GM03348 (cell line): ENCODE results near the gene HERC2.
"Not testable (repeated sequence)": the region's sequence is repeated elsewhere in the genome, so short reads cannot be mapped to it uniquely, and the experiment has no call there.

Experiments used
- DNase-seq: peaks from one replicate; pipeline ENCODE4 v3.0.0; 2012; ENCODE audit warnings: low spot score

The HERC2 gene

DNA sequence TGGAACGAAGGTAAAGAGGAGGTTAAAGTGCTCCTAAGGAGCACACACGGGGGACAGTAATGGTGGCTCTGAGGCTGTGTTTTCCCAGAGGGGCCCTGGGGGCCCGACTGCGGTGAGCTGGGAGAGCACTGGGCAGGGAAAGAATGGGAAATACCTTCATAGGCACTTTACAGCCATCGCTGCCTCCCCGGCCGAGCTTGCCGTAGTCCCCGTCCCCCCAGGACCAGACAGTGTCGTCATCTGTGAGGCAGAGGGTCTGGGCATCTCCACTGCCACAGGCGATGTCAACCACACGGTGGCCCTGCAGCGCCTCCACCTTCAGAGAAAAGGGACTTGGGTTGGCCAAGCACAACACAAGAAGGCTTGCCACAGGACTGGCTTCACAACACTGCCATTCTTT lies 190.0 kb downstream of the HERC2 start:
- DNase-seq: no peak

DNA sequence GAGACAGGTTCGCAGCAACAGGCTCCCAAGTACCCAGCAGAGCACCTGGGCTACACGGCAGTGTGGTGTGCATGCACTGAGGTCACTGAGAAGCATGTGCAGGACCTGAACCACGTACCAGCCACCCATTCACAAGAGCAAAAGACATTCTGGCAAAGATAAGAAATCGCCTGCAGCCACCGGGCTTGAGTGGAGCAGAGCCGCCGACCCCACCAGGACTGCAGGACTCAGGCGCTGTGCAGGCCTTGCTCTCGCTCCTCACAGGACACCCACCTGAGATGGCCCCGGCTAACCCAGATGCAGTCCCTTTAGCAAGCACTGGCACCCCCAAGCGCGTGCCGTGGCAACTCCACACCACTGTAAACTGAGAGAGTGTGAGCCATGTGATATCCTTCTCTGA lies 190.6 kb downstream of the HERC2 start:
- DNase-seq: no peak

DNA sequence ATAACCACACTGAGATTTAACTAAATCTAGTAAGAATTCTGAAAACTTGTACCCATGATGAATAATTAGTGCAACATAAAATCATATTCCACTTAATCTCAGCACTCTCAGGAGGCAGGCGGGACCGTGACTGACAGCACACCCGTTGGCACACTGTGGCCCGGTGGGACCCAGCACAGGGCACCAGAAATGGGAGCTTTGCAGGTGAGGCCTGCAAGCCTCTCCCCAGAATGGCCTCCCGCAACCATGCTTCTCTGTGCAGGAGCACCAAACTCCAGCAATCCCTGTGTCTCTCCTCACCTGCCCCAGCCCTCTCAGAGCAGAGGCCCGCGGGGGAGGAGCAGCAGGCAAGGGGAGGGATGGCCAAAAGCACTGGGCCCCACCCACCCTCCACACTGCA lies 191.3 kb downstream of the HERC2 start:
- DNase-seq: no peak

DNA sequence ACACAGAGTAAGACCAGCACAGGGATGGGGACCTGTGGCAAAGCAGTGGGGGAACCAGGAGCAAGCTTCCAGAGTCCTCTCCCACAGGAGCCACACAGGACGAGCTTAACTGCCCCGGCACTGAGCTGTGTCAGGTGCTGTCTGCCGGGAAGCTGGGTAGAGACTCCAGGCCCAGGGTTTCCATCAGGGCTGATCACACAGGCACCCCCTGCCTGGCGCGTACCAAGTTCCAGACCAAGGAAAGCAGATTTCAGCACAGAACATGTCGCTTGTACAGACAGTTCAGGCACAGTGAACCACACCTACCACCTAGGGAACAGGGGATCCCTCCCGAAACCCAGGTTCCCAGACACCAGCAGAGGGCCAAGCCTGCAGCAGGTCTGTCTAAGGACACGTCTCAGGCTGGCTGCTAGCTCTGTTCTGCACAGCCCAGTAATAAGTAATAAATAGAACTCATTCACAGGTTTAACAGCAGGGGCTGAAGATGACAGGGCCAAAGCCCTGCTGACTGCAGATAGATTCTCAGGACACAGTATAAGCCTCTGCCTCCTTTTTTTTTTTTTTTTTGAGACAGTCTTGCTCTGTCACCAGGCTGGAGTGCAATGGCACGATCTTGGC lies 192.6 kb downstream of the HERC2 start:
- no peak for DNase-seq

DNA sequence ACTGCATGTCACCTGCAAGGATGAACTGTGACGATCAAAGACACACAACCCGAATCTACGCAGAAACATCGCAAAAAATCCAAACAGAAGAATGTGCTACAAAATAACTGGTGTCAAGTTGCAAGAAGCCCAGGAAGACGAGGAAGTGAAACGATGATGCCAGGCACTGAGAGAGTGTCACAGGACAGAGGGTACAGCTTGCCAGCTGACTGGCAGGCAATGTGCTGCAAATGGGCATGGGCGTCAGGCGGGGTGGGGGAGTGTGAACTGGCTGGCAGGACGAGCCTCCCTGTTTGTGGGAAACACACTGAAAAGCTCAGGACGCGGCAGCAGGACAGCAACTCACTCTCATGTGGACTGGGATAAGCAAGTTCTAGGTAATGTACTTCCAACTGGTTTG lies 193.9 kb downstream of the HERC2 start:
- DNase-seq: no peak

DNA sequence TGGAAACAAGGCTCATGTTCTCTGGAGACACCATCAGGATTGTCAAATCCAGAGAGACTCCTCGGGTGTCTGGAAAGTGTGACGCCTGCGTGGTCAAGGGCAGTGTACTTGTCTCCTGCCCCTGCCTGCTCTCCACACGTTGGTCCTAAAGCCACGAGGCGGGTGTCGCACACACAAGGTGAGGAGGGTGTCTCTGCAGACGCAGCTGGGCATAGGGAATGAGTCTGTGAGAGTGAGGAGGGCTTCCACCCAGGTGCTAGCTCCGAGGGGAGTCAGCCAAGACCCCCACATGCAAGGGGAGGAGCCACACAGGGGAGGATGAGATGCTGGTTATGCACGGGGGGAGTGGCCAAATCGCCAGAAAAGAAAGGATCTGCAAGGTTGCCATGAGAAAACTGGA lies 194.9 kb downstream of the HERC2 start:
- no peak for DNase-seq

DNA sequence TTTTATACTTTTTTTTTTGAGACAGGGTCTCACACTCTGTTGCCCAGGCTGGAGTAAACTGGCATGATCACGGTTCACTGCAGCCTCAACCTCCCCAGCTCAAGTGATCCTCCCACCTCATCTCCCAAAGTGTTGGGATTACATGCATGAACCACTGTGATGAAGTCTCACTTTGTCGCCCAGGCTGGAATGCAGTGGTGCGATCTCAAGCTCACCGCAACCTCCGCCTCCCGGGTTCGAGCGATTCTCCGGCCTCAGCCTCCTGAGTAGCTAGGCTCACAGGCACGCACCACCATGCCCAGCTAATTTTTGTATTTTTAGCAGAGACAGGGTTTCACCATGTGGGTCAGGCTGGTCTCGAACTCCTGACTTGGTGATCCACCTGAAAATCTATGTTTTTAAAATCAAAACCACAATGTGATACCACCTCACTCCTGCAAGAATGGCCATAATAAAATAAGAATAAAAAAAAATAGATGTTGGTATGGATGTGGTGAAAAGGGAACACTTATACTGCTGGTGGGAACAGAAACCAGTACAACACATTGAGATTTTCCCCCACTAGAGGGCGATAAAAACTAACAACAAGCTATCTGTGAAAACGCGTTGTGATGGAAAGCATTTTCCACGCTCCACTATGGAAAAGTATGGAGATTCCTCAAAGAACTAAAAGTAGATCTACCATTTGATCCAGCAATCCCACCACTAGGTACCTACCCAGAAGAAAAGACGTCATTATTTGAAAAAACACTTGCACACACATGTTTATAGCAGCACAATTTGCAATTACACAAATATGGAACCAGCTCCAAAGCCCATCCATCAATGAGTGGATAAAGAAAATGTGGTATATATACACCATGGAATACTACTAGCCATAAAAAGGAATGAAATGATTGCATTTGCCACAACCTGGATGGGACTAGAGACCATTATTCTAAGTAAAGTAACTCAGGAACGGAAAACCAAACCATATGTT lies 196.0 kb downstream of the HERC2 start:
- peak; percentile 62 for DNase-seq

DNA sequence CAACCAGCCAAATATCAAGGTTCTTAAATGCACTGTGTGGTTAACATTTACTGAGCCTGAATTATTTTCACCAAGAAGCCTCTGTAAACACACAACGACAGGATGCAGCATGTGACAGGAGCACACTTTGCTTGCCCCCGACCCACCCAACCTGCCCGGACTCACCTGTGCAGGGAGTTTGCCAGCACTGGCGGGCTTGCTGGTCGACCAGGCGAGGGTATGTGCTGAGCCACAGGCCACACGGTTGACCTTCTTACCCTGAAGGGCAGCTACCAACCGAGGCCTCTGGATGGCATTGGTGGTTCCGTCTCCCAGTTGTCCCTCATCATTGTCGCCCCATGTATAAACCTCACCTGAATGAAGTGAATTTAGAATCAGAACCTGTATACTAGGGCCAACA lies 197.1 kb downstream of the HERC2 start:
- DNase-seq: no peak

DNA sequence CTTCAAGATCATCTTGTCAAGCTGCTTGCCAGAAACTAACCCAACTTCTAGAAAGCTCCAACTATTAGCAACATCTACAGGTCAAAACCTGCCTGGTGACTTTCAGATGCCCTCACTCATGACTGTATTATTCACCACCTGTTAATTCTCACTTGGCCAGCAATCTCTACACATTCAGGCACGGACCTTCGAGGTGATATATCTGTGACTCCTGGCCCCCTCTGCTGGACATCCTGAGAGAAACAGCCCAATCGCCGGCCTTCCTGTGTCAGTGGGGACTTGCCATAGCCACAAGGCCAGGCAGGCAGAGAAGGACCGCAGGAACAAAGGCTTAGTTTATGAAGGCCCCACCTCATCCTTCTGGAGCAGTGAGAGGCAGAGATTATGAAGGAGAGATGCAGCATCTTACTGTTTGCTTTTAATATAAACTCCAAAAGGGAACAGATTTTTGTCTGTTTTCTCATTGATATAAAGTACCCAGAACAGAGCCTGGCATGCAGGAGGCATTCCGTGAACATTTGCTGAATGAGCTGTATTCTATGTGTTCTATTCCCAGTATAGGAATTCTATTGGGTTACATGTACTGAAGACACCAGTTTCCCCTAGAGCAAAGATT lies 198.5 kb downstream of the HERC2 start:
- DNase-seq: peak; percentile 86

DNA sequence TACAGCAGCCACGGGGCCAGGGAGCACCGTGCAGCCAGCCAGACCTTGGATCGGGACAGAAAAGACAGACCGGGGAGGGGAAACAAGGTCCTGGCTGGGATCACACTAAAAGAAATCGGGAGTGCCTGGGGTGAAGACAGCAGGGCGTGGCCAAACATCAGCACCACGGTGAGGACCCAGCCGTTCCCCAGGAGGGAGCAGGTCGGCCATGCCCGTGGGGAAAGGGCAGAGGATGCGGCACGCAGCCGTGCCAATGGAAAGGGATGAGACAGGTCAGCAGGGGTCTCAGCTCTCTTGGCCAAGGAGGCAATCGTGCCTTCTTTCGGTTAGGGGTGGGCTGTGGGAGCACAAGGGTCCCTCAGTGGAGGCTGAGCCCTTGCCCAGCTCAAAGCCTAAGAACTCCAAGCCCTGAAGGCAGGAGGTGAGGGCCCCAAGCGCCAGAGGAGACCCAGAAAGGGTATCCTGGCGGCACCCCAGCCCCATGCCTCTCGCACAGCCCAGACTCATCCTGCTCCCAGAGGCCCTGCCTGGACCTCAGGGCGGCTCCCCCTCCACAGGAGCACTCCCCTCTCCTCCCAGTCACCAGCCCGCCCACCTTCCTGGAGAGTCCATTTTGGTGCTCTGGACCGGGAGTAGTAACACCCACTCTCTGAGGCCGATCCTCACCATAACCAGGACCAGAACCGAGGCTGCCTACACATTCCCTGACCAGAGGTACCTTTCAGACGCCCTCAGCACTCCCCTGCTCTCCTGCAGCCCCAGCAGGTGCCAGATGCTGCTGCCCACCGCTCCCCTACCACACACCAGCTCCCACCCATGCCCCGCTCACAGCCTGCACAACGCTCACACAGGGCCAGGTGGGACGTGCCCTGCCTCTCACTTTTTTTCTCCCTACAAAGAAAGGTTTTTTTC lies 199.7 kb downstream of the HERC2 start:
- DNase-seq: no peak

DNA sequence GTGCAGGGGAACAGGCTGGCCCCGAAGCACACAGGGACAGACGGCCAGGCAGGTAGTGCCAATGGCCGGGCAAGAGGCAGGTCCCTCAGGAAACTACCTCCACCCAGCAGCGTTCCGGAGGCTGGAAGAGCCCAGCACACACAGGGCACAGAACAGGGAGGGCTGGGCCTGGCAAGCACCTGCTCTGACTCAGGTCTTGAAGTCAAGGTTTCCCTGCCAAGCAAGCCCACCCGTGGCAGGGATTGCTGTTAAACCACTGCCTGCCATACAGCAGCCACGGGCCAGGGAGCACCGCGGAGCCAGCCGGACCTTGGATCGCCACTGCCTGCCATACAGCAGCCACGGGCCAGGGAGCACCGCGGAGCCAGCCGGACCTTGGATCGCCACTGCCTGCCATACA lies 200.4 kb downstream of the HERC2 start:
- DNase-seq: not testable (repeated sequence)

DNA sequence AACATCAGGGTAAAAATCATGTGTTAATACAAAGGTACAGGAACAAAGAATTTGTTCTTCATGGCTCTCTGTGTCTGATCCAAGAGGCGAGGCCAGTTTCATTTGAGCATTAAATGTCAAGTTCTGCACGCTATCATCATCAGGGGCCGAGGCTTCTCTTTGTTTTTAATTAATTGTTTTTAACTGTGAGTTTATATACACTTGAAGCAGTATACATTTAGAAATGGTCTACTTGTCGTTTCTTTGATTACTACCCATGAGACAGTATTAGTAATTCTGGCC lies 201.7 kb downstream of the HERC2 start:
- DNase-seq: no peak

DNA sequence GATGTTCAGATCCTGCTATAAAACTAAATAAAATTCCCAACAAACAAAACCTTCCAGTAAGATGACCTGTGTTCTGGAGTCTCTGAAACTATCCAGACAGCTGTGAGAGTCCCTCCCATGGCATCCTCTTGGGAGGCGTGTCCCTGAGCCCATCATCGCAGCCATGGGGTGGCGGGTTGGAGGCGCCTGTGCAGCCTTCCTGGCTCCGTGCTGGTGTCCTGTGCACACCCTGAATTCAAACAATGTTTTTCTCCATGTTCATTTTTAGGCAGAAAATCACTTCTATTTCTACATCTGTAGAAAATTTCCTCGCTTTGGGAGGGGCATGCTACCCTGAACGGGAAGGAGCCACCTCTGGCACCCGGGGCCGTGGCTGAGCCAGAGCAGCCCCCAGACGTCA lies 203.4 kb downstream of the HERC2 start:
- no peak for DNase-seq

DNA sequence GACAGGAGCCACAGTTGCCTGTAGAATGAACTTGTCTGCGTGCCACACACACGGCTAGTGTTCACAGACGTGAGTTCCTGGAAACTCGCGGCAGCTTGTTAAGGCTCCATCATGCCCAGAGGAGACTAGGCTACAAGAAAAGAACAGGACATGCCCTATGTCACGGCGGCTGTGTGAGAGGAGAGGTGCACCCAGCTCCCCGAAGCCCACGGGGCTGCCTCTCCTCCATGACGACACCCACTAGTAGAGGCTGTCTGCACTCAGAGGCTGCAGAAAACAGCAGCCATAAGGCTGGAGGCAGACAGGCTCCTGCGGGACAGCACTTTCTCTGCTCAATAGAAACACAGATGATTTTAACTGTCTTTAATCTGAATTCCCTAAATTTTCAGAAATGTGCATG lies 203.9 kb downstream of the HERC2 start:
- DNase-seq: no peak

DNA sequence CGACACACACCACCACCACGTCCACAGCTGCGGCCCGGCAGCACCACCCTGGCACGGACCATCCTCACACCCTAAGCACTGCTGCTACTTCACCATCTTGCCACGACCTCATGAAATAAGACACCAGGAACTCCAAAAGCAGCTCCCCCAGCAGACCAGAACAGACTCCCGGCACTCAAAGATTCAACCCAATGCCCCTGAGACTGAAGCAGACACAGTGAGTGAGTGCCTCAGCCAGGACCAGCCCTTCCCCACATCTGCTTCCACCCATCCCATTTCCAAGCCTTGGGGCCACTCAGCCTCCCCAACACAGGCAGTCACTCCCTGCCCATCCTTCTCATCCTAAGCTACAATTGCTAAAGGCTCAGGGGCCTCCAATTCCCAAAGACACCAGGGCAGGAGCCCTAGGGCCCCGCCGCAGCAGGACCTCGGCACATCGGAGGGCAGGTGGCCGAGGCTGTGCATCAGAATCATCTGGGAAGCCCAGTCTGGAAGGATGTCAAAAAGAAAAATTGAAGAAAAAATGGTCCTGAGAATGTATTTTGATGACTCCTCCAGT lies 204.5 kb downstream of the HERC2 start:
- no peak for DNase-seq

DNA sequence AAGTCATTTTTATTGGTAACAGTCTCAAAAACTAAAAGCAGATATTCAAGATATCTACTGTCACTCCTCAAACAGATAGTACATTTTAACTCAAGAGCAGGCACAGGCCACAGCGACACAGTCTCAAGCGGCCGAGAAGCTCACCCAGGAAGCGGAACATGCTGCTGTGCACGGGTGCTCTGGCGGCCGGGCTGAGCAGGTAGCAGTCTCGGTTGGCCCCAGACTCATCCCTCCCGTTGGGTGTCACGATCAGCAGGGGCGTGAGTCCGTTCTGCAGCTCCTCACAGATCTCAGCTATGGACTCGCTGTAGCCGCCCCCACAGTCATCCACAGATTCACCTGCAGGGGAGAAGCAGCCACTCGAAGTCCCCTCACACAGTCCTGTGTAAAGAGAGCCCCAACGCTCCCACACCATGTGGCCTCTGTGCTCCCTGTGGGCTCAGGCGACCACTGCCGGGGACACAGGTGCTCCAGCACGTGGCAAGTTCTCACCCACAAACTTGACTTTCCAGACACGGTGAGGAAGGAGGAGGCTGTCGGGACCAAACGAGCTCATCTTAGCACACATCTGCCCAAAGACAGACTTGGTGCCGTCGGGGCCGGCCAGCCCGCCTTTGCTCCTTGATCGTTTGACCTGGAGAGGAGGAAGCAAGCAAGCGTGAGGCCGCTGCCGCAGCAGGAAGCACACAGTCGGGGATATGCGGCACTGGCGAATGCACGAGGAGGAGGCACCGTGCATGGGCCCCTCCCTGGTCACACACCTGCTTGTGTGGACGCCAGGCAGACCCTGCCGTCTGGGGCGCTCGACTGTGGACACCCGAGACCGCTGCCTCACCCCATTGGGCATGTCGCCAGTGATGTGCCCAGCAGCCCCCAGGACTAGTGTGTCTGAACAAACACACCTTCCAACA lies 205.2 kb downstream of the HERC2 start:
- no peak for DNase-seq

DNA sequence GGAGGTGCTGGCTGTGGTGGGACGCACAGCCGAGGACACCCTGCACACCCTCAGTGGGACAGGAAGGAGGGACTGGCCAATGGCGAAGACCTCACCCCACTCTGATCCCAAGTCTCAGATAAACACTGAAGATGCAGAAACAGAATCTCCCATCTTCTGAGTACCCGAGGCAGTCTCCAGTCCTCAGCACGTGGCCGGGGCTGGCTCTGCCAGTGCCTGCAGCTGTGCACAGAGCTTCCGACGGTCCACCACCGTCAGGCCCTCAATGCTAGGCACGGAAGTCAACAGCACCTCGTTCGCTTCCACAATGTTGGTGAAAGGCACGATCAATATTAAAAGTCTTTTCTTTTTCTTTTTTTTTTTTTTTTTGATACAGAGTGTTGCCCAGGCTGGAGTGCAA lies 206.1 kb downstream of the HERC2 start:
- DNase-seq: no peak

DNA sequence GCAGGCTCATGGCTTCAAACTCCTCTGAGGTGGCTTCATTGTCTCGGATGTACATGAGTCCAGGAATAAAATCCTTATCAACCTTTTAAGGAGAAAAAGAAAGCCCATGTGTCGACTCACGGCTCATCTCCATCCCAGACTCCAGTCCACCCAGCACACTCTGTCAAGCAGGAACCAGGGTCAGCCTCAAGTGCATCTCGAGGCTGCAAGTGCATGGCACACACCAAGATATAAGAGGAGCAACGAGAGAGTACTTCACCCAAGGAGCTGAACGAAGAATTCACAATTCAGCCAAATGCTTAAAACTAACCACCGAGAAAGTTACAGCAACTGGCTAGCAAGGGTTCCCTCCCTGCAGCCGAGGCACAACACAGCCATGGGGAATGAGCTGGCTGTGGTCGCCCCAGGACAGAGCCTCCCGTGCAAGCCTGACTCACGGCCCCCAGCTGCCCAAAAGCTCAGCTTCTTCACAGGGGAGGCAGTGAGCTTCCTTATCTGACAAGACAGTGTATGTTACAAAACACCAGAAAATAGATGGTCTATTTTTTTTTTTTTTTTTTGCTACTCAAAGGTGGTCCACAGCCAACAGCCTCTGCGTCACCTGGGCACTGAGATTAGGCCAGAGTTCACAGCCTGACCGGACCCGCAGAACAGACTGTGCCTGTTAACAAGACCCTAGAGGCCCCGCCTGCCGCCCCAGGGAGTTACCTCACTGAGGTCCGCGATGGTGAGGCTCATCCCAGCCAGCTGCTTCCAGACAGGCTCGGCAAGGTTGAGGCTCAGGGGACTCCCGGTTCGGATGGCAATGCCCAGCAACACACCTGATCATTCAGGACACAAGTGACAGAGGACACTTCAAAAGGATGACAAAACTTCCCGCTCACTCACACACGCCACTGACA lies 207.0 kb downstream of the HERC2 start:
- no peak for DNase-seq

DNA sequence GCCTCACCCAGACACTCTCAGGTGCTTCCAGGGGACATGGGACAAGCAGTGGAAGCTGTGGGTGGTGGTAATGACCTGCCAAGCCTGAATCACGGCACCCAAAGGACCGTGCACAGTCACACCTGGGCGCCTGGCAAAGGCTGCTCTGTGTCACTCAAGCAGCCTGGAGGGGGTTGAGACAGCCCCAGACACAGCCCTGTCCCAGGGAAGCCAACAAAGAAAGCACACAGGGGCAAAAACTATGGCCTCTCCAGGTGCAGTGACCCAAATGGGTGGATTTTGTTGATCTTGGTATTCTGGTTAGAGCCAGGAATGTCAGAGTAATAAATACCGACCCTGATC lies 207.9 kb downstream of the HERC2 start:
- DNase-seq: no peak
